ENCODE measurements around the gene HIPK4.

The HIPK4 gene

GRCh38 chr19:40381321-40381720 lies 8.7 kb downstream of the HIPK4 start:
- TF ChIP-seq, protein P1, sequence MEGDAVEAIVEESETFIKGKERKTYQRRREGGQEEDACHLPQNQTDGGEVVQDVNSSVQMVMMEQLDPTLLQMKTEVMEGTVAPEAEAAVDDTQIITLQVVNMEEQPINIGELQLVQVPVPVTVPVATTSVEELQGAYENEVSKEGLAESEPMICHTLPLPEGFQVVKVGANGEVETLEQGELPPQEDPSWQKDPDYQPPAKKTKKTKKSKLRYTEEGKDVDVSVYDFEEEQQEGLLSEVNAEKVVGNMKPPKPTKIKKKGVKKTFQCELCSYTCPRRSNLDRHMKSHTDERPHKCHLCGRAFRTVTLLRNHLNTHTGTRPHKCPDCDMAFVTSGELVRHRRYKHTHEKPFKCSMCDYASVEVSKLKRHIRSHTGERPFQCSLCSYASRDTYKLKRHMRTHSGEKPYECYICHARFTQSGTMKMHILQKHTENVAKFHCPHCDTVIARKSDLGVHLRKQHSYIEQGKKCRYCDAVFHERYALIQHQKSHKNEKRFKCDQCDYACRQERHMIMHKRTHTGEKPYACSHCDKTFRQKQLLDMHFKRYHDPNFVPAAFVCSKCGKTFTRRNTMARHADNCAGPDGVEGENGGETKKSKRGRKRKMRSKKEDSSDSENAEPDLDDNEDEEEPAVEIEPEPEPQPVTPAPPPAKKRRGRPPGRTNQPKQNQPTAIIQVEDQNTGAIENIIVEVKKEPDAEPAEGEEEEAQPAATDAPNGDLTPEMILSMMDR (conservative IDR thresholded peaks at IDR 0.05), result 0 out of 2 replicates have a peak, but pooled peaks have one; percentile 7
- H3K27ac ChIP-seq, result no peak overlapping the region

DNA sequence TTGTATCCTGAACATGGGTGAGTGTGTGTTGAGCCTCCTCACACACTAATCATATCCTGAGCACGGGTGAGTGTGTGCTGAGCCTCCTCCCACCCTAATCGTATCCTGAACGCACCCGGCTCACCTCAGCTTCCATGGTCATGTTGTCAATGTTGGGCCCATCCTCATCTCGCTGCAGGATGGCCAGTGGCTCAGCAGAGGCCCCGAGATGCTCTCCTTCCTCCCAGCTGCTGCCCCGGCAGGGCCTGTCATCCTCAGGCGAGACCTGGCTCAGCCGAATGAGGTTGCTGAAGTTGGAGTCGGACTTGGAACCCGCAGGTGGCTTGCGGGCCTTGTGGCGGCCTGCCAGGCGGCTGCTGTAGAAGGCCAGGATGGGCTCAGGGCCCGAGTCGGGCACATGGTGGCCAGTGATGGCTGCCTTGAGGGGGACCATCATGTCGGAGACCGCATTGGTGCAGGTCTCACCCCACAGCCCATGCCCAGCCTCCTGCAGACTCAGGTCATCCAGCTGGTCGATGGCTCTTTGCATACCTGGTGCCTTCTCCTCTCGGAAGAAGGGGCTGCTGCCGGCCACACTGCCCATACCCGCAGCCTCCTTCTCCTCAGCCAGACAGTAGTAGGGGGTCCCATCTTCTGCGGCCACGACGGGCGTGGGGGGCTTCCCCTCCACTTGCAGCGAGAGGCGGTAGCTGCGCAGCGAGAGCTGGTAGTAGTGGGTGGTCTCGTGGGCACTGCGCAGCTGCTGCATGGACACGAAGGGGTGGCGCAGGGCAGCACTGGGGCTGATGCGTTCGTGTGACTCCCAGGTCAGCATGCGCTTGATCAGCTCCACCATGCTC lies 9.6 kb downstream of the HIPK4 start:
- H3K27ac ChIP-seq, result no peak overlapping the region
- TF ChIP-seq, protein P1 (conservative IDR thresholded peaks at IDR 0.05), result no peak

DNA sequence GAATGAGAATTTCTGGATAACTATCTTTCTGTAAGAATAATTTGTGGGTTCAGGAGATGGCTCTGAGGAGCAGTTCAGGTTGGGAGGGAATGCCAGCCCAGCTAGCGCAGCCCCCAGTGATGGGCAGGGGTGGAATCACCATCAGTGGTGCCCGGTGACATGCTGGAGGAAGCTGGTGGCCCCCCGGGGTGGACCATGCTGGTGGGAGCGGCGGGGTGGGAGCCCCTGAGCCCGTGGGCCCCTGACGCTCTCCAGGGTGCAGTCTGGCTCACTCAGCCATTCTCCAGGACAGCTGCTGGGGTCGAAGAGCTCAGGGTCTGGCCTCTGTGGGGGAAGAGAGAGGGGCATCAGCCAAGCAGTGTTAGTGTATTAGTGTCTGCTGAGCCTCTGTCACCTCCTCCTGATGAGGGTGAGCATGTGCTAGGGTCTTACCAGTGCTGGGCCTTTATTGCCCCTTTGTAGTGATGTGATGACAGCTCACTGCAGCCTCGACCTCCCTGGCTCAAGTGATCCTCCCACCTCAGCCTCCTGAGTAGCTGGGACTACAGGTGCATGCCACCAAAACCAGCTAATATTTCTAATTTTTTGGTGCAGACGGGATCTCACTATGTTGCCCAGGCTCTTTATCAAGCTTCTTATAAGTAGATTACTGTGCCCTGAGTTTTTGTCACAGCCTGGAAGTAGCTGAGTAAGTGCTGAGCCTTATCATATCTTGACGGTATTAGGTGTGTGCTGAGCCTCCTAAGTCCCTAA lies 10.4 kb downstream of the HIPK4 start:
- no peak overlapping the region for H3K27ac ChIP-seq
- TF ChIP-seq, protein P1 (conservative IDR thresholded peaks at IDR 0.05), result no peak

GRCh38 chr19:40378509-40378908 lies 11.5 kb downstream of the HIPK4 start:
- TF ChIP-seq, protein P1 (conservative IDR thresholded peaks at IDR 0.05), result no peak

DNA sequence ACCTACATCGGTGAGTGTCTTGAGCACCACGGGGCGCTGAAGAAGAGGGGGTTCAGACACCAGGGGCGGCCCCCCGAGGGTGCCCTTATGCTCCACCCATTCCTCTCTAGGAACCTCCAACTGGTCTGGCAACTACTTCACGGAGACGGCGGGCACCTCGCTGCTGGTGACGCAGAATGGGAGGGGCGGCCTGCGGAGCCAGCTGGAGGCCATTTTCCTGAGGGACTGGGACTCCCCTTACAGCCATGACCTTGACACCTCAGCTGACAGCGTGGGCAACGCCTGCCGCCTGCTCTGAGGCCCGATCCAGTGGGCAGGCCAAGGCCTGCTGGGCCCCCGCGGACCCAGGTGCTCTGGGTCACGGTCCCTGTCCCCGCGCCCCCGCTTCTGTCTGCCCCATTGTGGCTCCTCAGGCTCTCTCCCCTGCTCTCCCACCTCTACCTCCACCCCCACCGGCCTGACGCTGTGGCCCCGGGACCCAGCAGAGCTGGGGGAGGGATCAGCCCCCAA lies 12.1 kb downstream of the HIPK4 start:
- H3K27ac ChIP-seq, result no peak overlapping the region
- TF ChIP-seq, protein P1 (conservative IDR thresholded peaks at IDR 0.05), result no peak

More at GRCh38 chr19:40378509-40378908, 11.5 kb downstream of the HIPK4 start:
- H3K27ac ChIP-seq, result no peak overlapping the region

GRCh38 chr19:40376286-40376862 lies 13.6 kb downstream of the HIPK4 start:
- no peak overlapping the region for H3K27ac ChIP-seq
- TF ChIP-seq, protein P1 (conservative IDR thresholded peaks at IDR 0.05), result no peak

GRCh38 chr19:40374084-40374483 lies 15.9 kb downstream of the HIPK4 start:
- H3K27ac ChIP-seq, result no peak overlapping the region
- TF ChIP-seq, protein P1 (conservative IDR thresholded peaks at IDR 0.05), result no peak
